ENCODE results near the gene FCHSD2.

FCHSD2 gene

GRCh38 chr11:73171436-73172161 is 29.5 kb upstream of the FCHSD2 start:
- Histone ChIP-seq H3K56ac (ENCODE audit: low read length) (no peak overlapping the region), H2BK15ac (replicated peaks; ENCODE audit: low read depth) (no peak overlapping the region), H3K27ac (ENCODE audit: low read depth, low read length) (no peak overlapping the region), H3K36me3 (ENCODE audit: control insufficient read depth, insufficient read depth, low read length) (no peaks in the 10 kb centered on the region), H3K4ac (ENCODE audit: low read depth, low read length) (no peak overlapping the region), H3K23ac (ENCODE audit: low read length) (no peak overlapping the region), H4K8ac (ENCODE audit: low read depth, low read length) (no peak overlapping the region), H2AK5ac (ENCODE audit: low read length) (no peak overlapping the region), H2BK120ac (ENCODE audit: low read depth, low read length) (no peak overlapping the region), H3K18ac (ENCODE audit: low read length) (no peak overlapping the region), H3K4me3 (ENCODE audit: low read length) (no peak overlapping the region), H4K5ac (ENCODE audit: low read length) (no peak overlapping the region), H3K27me3 (ENCODE audit: insufficient read depth, low read length, poor library complexity) (no peaks in the 10 kb centered on the region), H3K79me2 (ENCODE audit: control insufficient read depth, insufficient read depth, low read length) (no peaks in the 10 kb centered on the region), H3K4me1 (ENCODE audit: control insufficient read depth, low read depth, low read length) (peaks cover 5% of the 10 kb centered on the region), H2BK5ac (ENCODE audit: low read length) (no peak overlapping the region), H3K79me1 (ENCODE audit: low read length) (no peaks in the 10 kb centered on the region), H3K4me2 (ENCODE audit: low read length) (no peak overlapping the region), H3K9ac (ENCODE audit: low read length) (no peak overlapping the region)
- no CpG with 5 or more reads among the region's 8 CpGs for WGBS (ENCODE audit: extremely low coverage, insufficient coverage, low lambda C conversion rate)
- no peak for DNase-seq

- WGBS (ENCODE audit: extremely low coverage, insufficient coverage, low lambda C conversion rate) = no CpG with 5 or more reads among the region's 2 CpGs
- Histone ChIP-seq H3K27ac (ENCODE audit: low read depth, low read length) (no peak overlapping the region), H3K56ac (ENCODE audit: low read length) (no peak overlapping the region), H3K23ac (ENCODE audit: low read length) (no peak overlapping the region), H3K27me3 (ENCODE audit: insufficient read depth, low read length, poor library complexity) (no peaks in the 10 kb centered on the region), H2AK5ac (ENCODE audit: low read length) (no peak overlapping the region), H4K5ac (ENCODE audit: low read length) (no peak overlapping the region), H3K4me1 (ENCODE audit: control insufficient read depth, low read depth, low read length) (peaks cover 5% of the 10 kb centered on the region), H4K8ac (ENCODE audit: low read depth, low read length) (no peak overlapping the region), H3K9ac (ENCODE audit: low read length) (no peak overlapping the region), H2BK5ac (ENCODE audit: low read length) (no peak overlapping the region), H2BK15ac (replicated peaks; ENCODE audit: low read depth) (no peak overlapping the region), H2BK120ac (ENCODE audit: low read depth, low read length) (no peak overlapping the region), H3K79me2 (ENCODE audit: control insufficient read depth, insufficient read depth, low read length) (no peaks in the 10 kb centered on the region), H3K4ac (ENCODE audit: low read depth, low read length) (no peak overlapping the region), H3K4me3 (ENCODE audit: low read length) (no peak overlapping the region), H3K18ac (ENCODE audit: low read length) (no peak overlapping the region), H3K36me3 (ENCODE audit: control insufficient read depth, insufficient read depth, low read length) (no peaks in the 10 kb centered on the region), H3K79me1 (ENCODE audit: low read length) (no peaks in the 10 kb centered on the region), H3K4me2 (ENCODE audit: low read length) (no peak overlapping the region)
- peak; percentile 35 for DNase-seq
Observed at GRCh38 chr11:73170140-73170539, 28.0 kb upstream of the FCHSD2 start.

- Histone ChIP-seq H2BK120ac (ENCODE audit: low read depth, low read length) (no peak overlapping the region), H3K4ac (ENCODE audit: low read depth, low read length) (no peak overlapping the region), H2AK5ac (ENCODE audit: low read length) (no peak overlapping the region), H3K23ac (ENCODE audit: low read length) (no peak overlapping the region), H3K56ac (ENCODE audit: low read length) (no peak overlapping the region), H3K4me3 (ENCODE audit: low read length) (no peak overlapping the region), H2BK15ac (replicated peaks; ENCODE audit: low read depth) (no peak overlapping the region), H3K36me3 (ENCODE audit: control insufficient read depth, insufficient read depth, low read length) (no peaks in the 10 kb centered on the region), H2BK5ac (ENCODE audit: low read length) (no peak overlapping the region), H3K27me3 (ENCODE audit: insufficient read depth, low read length, poor library complexity) (no peaks in the 10 kb centered on the region), H3K79me2 (ENCODE audit: control insufficient read depth, insufficient read depth, low read length) (no peaks in the 10 kb centered on the region), H3K27ac (ENCODE audit: low read depth, low read length) (no peak overlapping the region), H3K79me1 (ENCODE audit: low read length) (no peaks in the 10 kb centered on the region), H3K9ac (ENCODE audit: low read length) (no peak overlapping the region), H4K8ac (ENCODE audit: low read depth, low read length) (no peak overlapping the region), H3K18ac (ENCODE audit: low read length) (no peak overlapping the region), H3K4me2 (ENCODE audit: low read length) (no peak overlapping the region), H4K5ac (ENCODE audit: low read length) (no peak overlapping the region), H3K4me1 (ENCODE audit: control insufficient read depth, low read depth, low read length) (peaks cover 5% of the 10 kb centered on the region)
- peak; percentile 45 for DNase-seq
- no CpG with 5 or more reads among the region's 11 CpGs for whole genome bisulfite sequencing (ENCODE audit: extremely low coverage, insufficient coverage, low lambda C conversion rate)
Observed at GRCh38 chr11:73168925-73169579, 26.9 kb upstream of the FCHSD2 start.

- no peak overlapping the region for H3K4me3 ChIP-seq (ENCODE audit: low read length)
- no peaks in the 10 kb centered on the region for H3K36me3 ChIP-seq (ENCODE audit: control insufficient read depth, insufficient read depth, low read length)
- H3K27ac ChIP-seq (ENCODE audit: low read depth, low read length) = no peak overlapping the region
- no peak overlapping the region for H2AK5ac ChIP-seq (ENCODE audit: low read length)
- H3K4me1 ChIP-seq (ENCODE audit: control insufficient read depth, low read depth, low read length) = peaks cover 5% of the 10 kb centered on the region
- no peak overlapping the region for H3K4me2 ChIP-seq (ENCODE audit: low read length)
- no peak overlapping the region for H4K8ac ChIP-seq (ENCODE audit: low read depth, low read length)
- no peak overlapping the region for H3K56ac ChIP-seq (ENCODE audit: low read length)
- H4K5ac ChIP-seq (ENCODE audit: low read length) = no peak overlapping the region
- WGBS (ENCODE audit: extremely low coverage, insufficient coverage, low lambda C conversion rate) = no CpG with 5 or more reads among the region's 3 CpGs
- H3K23ac ChIP-seq (ENCODE audit: low read length) = no peak overlapping the region
- H3K4ac ChIP-seq (ENCODE audit: low read depth, low read length) = no peak overlapping the region
- H2BK5ac ChIP-seq (ENCODE audit: low read length) = no peak overlapping the region
- DNase-seq = no peak
- no peak overlapping the region for H2BK15ac ChIP-seq (replicated peaks; ENCODE audit: low read depth)
- H2BK120ac ChIP-seq (ENCODE audit: low read depth, low read length) = no peak overlapping the region
- no peaks in the 10 kb centered on the region for H3K27me3 ChIP-seq (ENCODE audit: insufficient read depth, low read length, poor library complexity)
- no peak overlapping the region for H3K18ac ChIP-seq (ENCODE audit: low read length)
- H3K79me1 ChIP-seq (ENCODE audit: low read length) = no peaks in the 10 kb centered on the region
- H3K79me2 ChIP-seq (ENCODE audit: control insufficient read depth, insufficient read depth, low read length) = no peaks in the 10 kb centered on the region
- H3K9ac ChIP-seq (ENCODE audit: low read length) = no peak overlapping the region
Observed at GRCh38 chr11:73167363-73167954, 25.3 kb upstream of the FCHSD2 start.

GRCh38 chr11:73164803-73165540 is 22.9 kb upstream of the FCHSD2 start:
- no CpG with 5 or more reads among the region's 2 CpGs for WGBS (ENCODE audit: extremely low coverage, insufficient coverage, low lambda C conversion rate)

More at GRCh38 chr11:73164803-73165540, 22.9 kb upstream of the FCHSD2 start:
- H4K8ac ChIP-seq (ENCODE audit: low read depth, low read length) = no peak overlapping the region
- peaks cover 5% of the 10 kb centered on the region for H3K4me1 ChIP-seq (ENCODE audit: control insufficient read depth, low read depth, low read length)
- no peak overlapping the region for H3K18ac ChIP-seq (ENCODE audit: low read length)
- H3K27me3 ChIP-seq (ENCODE audit: insufficient read depth, low read length, poor library complexity) = no peaks in the 10 kb centered on the region
- H3K56ac ChIP-seq (ENCODE audit: low read length) = no peak overlapping the region
- no peak overlapping the region for H3K9ac ChIP-seq (ENCODE audit: low read length)
- H3K4ac ChIP-seq (ENCODE audit: low read depth, low read length) = no peak overlapping the region
- H3K23ac ChIP-seq (ENCODE audit: low read length) = no peak overlapping the region
- no peaks in the 10 kb centered on the region for H3K79me1 ChIP-seq (ENCODE audit: low read length)
- no peak overlapping the region for H2AK5ac ChIP-seq (ENCODE audit: low read length)
- H2BK120ac ChIP-seq (ENCODE audit: low read depth, low read length) = no peak overlapping the region
- H3K79me2 ChIP-seq (ENCODE audit: control insufficient read depth, insufficient read depth, low read length) = no peaks in the 10 kb centered on the region
- DNase-seq = no peak
- H3K27ac ChIP-seq (ENCODE audit: low read depth, low read length) = no peak overlapping the region
- no peak overlapping the region for H2BK5ac ChIP-seq (ENCODE audit: low read length)
- no peak overlapping the region for H2BK15ac ChIP-seq (replicated peaks; ENCODE audit: low read depth)
- no peaks in the 10 kb centered on the region for H3K36me3 ChIP-seq (ENCODE audit: control insufficient read depth, insufficient read depth, low read length)
- H4K5ac ChIP-seq (ENCODE audit: low read length) = no peak overlapping the region
- H3K4me2 ChIP-seq (ENCODE audit: low read length) = no peak overlapping the region
- no peak overlapping the region for H3K4me3 ChIP-seq (ENCODE audit: low read length)

Measured in mesendoderm (in vitro differentiated cells).